Endothelial cell (in vitro differentiated cells): ENCODE data around the gene COL4A3. TPM values are rescaled to one million over a fixed set of nuclear protein-coding genes. Genes with fewer than 3 reads are reported as not detected.

Experiments
- DNase-seq: peaks from one replicate; pipeline ENCODE4 v3.0.0; 2021; ENCODE audit warnings: low spot score
- H3K27ac Mint-ChIP-seq: one replicate; pipeline ENCODE4 v1.8.0; 2021; ENCODE audit warnings: mixed read lengths, inconsistent platforms; ENCODE audit not compliant: unreplicated experiment
- H3K27me3 Mint-ChIP-seq: one replicate; pipeline ENCODE4 v1.8.0; 2021; ENCODE audit warnings: mild to moderate bottlenecking, moderate library complexity, mixed read lengths, inconsistent platforms; ENCODE audit not compliant: unreplicated experiment
- H3K36me3 Mint-ChIP-seq: one replicate; pipeline ENCODE4 v1.8.0; 2021; ENCODE audit warnings: mild to moderate bottlenecking, low read depth, mixed read lengths, inconsistent platforms; ENCODE audit not compliant: unreplicated experiment
- H3K4me1 Mint-ChIP-seq: one replicate; pipeline ENCODE4 v1.8.0; 2021; ENCODE audit warnings: mild to moderate bottlenecking, mixed read lengths, inconsistent platforms; ENCODE audit not compliant: unreplicated experiment
- H3K4me3 Mint-ChIP-seq: one replicate; pipeline ENCODE4 v1.8.0; 2021; ENCODE audit warnings: mild to moderate bottlenecking, mixed read lengths, inconsistent platforms; ENCODE audit not compliant: unreplicated experiment
- H3K9me3 Mint-ChIP-seq: one replicate; pipeline ENCODE4 v1.8.0; 2021; ENCODE audit warnings: mixed read lengths, inconsistent platforms; ENCODE audit not compliant: unreplicated experiment
- CTCF ChIP-seq: fragments of 200-600 bp; sonication (generic); IDR thresholded peaks from one replicate; pipeline ENCODE4 v1.5.0; 2021; ENCODE audit warnings: antibody characterized with exemption; ENCODE audit not compliant: unreplicated experiment
- total RNA-seq: library from RNA; stranded (reverse); fragmentation: NEBNext Ultra II Directional; extraction: Animal tissue kit (Norgen Biotek cat#: 25700); gene quantifications from one replicate; pipeline ENCODE4 v1.2.1, GENCODE V29; 2021; ENCODE audit not compliant: unreplicated experiment

COL4A3 gene
- total RNA-seq, 1 donor from 2014 or later = not detected

DNA sequence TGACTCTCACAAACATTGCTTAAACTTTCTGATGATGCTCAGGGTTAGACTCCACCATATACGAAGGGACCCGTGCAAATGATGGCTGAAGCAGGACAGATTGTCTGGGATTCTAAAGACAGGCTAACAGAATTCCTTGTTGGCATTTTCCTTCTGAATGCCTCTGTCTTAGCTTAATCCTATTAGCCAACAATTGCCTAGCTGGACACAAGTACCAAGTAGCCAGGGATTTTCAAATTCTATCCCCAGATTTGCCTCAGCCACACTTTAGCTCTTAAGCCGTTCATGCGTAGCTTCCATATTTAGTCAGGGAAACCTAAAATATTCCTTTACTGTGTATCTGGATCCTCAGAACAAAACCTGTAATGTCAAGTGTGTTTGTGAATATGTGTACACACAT lies 40.0 kb downstream of the COL4A3 start:
- Mint-ChIP-seq H3K27ac (no peak overlapping the region), H3K4me3 (no peak overlapping the region), H3K27me3 (peaks cover 1% of the 10 kb centered on the region), H3K4me1 (peaks cover 19% of the 10 kb centered on the region), H3K9me3 (no peaks in the 10 kb centered on the region), H3K36me3 (no peaks in the 10 kb centered on the region)
- no peak for TF ChIP-seq CTCF
- DNase-seq = no peak

GRCh38 chr2:227205701-227206100 lies 41.3 kb downstream of the COL4A3 start:
- Mint-ChIP-seq H3K4me1 (peaks cover 19% of the 10 kb centered on the region), H3K27me3 (peaks cover 1% of the 10 kb centered on the region), H3K27ac (no peak overlapping the region), H3K4me3 (no peak overlapping the region), H3K36me3 (no peaks in the 10 kb centered on the region), H3K9me3 (no peaks in the 10 kb centered on the region)
- no peak for DNase-seq
- no peak for TF ChIP-seq CTCF

DNA sequence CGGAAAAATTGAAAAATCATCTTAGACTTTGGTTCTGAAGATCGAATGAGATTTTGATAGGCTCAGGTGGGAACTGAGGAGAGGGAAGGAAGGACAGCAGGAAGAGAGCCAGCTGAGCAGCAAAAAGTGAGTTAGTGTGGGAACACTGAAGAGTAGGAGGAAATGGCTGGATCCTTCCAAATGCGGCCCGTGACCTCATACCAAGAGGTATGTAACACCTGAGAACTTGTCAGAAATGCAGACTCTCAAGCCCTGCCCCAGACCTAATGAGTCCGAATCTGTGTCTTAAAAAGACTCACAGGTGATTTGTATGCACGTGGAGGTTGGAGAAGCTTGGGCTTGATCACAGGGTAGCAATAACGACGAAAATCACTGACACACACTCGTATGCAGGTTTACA lies 42.0 kb downstream of the COL4A3 start:
- no peaks in the 10 kb centered on the region for H3K36me3 Mint-ChIP-seq
- peaks cover 1% of the 10 kb centered on the region for H3K27me3 Mint-ChIP-seq
- H3K9me3 Mint-ChIP-seq = no peaks in the 10 kb centered on the region
- no peak overlapping the region for H3K4me3 Mint-ChIP-seq
- no peak for TF ChIP-seq CTCF
- no peak overlapping the region for H3K27ac Mint-ChIP-seq
- no peak for DNase-seq
- peaks cover 19% of the 10 kb centered on the region for H3K4me1 Mint-ChIP-seq

DNA sequence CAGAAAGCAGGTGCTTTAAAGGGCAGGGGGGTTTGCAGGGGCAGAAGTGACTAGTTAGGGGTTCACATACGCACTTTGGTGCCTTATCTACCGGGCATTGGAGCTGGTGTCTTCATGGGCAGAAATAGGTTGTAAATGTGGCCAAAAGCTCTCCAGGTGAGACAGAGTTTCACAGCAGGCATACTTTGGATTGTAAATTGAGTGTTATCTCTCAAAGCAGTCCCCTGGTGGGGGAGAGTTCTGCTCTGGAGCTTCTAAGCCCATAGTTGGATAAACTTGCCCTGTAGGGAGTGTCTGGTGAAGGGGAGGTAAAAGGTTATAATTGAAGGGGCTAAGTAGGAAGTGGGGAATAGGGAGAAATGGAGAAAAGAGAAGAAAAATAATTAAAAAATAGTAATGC lies 43.1 kb downstream of the COL4A3 start:
- Mint-ChIP-seq H3K27ac (no peak overlapping the region), H3K4me1 (peaks cover 19% of the 10 kb centered on the region), H3K4me3 (no peak overlapping the region), H3K27me3 (peaks cover 1% of the 10 kb centered on the region), H3K36me3 (no peaks in the 10 kb centered on the region), H3K9me3 (no peaks in the 10 kb centered on the region)
- DNase-seq = no peak
- TF ChIP-seq CTCF = no peak

DNA sequence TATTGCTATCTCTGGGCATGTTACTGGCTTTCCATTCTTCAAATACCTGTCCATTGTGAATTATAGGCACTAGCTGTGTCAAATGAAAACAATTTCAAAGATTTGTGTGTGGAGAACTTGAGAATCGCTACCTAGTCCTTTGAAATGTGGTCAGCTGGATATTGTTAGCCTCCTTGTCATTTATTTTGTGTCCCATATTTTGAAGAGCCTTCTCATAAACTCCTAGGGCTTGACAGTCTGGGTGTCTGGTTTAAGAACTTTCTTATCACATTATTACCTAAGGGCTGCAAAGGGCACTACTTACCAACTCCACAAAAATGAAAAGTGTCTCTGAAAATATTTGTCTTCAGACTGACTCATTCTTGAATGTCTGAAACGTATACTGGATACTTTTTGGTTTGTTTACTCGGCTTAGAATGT lies 50.2 kb downstream of the COL4A3 start:
- H3K4me3 Mint-ChIP-seq = no peak overlapping the region
- no peaks in the 10 kb centered on the region for H3K27me3 Mint-ChIP-seq
- no peaks in the 10 kb centered on the region for H3K36me3 Mint-ChIP-seq
- DNase-seq = no peak
- H3K4me1 Mint-ChIP-seq = no peaks in the 10 kb centered on the region
- TF ChIP-seq CTCF = no peak
- H3K9me3 Mint-ChIP-seq = no peaks in the 10 kb centered on the region
- no peak overlapping the region for H3K27ac Mint-ChIP-seq
